Measurements from ENCODE around the gene CLEC2B.

CLEC2B gene

GRCh38 chr12:9899209-9899608 lies 30.1 kb upstream of the CLEC2B start:
- no peak overlapping the region for H2AFZ ChIP-seq (ENCODE audit: low read length)
- no peaks in the 10 kb centered on the region for H3K9me2 ChIP-seq (ENCODE audit: low read depth, low read length)
- no peak overlapping the region for H3K27ac ChIP-seq (ENCODE audit: low read depth, low read length, poor library complexity, severe bottlenecking)
- H3F3A ChIP-seq (ENCODE audit: insufficient read depth, low read length), result no peaks in the 10 kb centered on the region
- H3K9ac ChIP-seq (ENCODE audit: low read length), result no peak overlapping the region
- H3K4me2 ChIP-seq (ENCODE audit: low read length), result no peak overlapping the region
- no peaks in the 10 kb centered on the region for H3K4me1 ChIP-seq (ENCODE audit: insufficient read depth, low read length, severe bottlenecking)
- H3K27me3 ChIP-seq (ENCODE audit: insufficient read depth, low read length), result no peaks in the 10 kb centered on the region; the same call in 1 of the 2 replicates
- H3K79me2 ChIP-seq (ENCODE audit: insufficient read depth, low read length), result no peaks in the 10 kb centered on the region
- no peak overlapping the region for H3K4me3 ChIP-seq (ENCODE audit: low read depth, low read length, poor library complexity, severe bottlenecking)
- H4K20me1 ChIP-seq (ENCODE audit: insufficient read depth, low read length), result no peaks in the 10 kb centered on the region
- no peaks in the 10 kb centered on the region for H3K36me3 ChIP-seq (ENCODE audit: insufficient read depth, low read length)
- no peaks in the 10 kb centered on the region for H3K9me3 ChIP-seq (ENCODE audit: low read length)
- TF ChIP-seq EZH2 (IDR thresholded peaks at IDR 0.05; ENCODE audit: borderline replicate concordance, low read length) (no peak), CTCF (IDR thresholded peaks at IDR 0.05; ENCODE audit: low read length) (no peak)

GRCh38 chr12:9897535-9897934 lies 28.4 kb upstream of the CLEC2B start:
- Histone ChIP-seq H3K9ac (ENCODE audit: low read length) (no peak overlapping the region), H3K27me3 (ENCODE audit: insufficient read depth, low read length) (no peaks in the 10 kb centered on the region; the same call in 1 of the 2 replicates), H3K79me2 (ENCODE audit: insufficient read depth, low read length) (no peaks in the 10 kb centered on the region), H3K9me3 (ENCODE audit: low read length) (no peaks in the 10 kb centered on the region), H3K9me2 (ENCODE audit: low read depth, low read length) (no peaks in the 10 kb centered on the region), H3K4me1 (ENCODE audit: insufficient read depth, low read length, severe bottlenecking) (no peaks in the 10 kb centered on the region), H3F3A (ENCODE audit: insufficient read depth, low read length) (no peaks in the 10 kb centered on the region), H3K4me2 (ENCODE audit: low read length) (no peak overlapping the region), H3K27ac (ENCODE audit: low read depth, low read length, poor library complexity, severe bottlenecking) (no peak overlapping the region), H2AFZ (ENCODE audit: low read length) (no peak overlapping the region), H3K4me3 (ENCODE audit: low read depth, low read length, poor library complexity, severe bottlenecking) (no peak overlapping the region), H3K36me3 (ENCODE audit: insufficient read depth, low read length) (no peaks in the 10 kb centered on the region), H4K20me1 (ENCODE audit: insufficient read depth, low read length) (no peaks in the 10 kb centered on the region)
- no peak for TF ChIP-seq CTCF (IDR thresholded peaks at IDR 0.05; ENCODE audit: low read length)
- TF ChIP-seq EZH2 (IDR thresholded peaks at IDR 0.05; ENCODE audit: borderline replicate concordance, low read length), result no peak

- Histone ChIP-seq H4K20me1 (ENCODE audit: insufficient read depth, low read length) (no peaks in the 10 kb centered on the region), H3K4me2 (ENCODE audit: low read length) (no peak overlapping the region)
These were observed 26.2 kb upstream of the CLEC2B start for GRCh38 chr12:9895215-9895971.

More at GRCh38 chr12:9895215-9895971, 26.2 kb upstream of the CLEC2B start:
- no peak for TF ChIP-seq EZH2 (IDR thresholded peaks at IDR 0.05; ENCODE audit: borderline replicate concordance, low read length)
- TF ChIP-seq CTCF (IDR thresholded peaks at IDR 0.05; ENCODE audit: low read length), result no peak
- H3K79me2 ChIP-seq (ENCODE audit: insufficient read depth, low read length), result no peaks in the 10 kb centered on the region
- no peak overlapping the region for H3K27ac ChIP-seq (ENCODE audit: low read depth, low read length, poor library complexity, severe bottlenecking)
- no peaks in the 10 kb centered on the region for H3F3A ChIP-seq (ENCODE audit: insufficient read depth, low read length)
- H3K4me1 ChIP-seq (ENCODE audit: insufficient read depth, low read length, severe bottlenecking), result no peaks in the 10 kb centered on the region
- no peak overlapping the region for H2AFZ ChIP-seq (ENCODE audit: low read length)
- H3K9me2 ChIP-seq (ENCODE audit: low read depth, low read length), result no peaks in the 10 kb centered on the region
- no peak overlapping the region for H3K9ac ChIP-seq (ENCODE audit: low read length)
- no peak overlapping the region for H3K4me3 ChIP-seq (ENCODE audit: low read depth, low read length, poor library complexity, severe bottlenecking)
- H3K27me3 ChIP-seq (ENCODE audit: insufficient read depth, low read length), result no peaks in the 10 kb centered on the region
- no peaks in the 10 kb centered on the region for H3K36me3 ChIP-seq (ENCODE audit: insufficient read depth, low read length)
- H3K9me3 ChIP-seq (ENCODE audit: low read length), result no peaks in the 10 kb centered on the region

Data from OCI-LY1 (cell line).